ENCODE results near the gene SBF2. TPM values are rescaled to one million over a fixed set of nuclear protein-coding genes. Genes with fewer than 3 reads are reported as not detected.

The SBF2 gene
- total RNA-seq, 1 donor from 2014 or later = 30.7 TPM

DNA sequence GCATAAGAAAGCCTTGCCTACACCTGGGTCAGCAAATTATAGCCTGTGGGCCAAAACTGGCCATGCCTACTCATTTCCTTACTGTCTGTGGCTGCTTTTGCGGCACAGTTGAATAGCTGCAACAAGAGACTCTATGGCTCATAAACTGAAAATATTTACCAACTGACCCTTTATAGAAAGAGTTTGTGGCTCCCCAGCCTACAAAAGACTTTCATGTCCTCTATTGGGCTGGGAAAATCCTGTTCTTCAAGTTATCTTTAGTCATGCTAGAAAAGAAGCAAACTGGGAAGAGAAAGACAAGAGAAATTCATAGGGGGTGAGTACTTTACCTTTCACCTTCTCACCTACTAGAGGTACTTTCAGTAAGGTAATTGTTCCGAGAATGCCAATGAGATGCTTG, 455.1 kb downstream of the SBF2 start:
- H3K4me1 Mint-ChIP-seq (ENCODE audit: low read depth, unreplicated experiment) = no peaks in the 10 kb centered on the region
- no peaks in the 10 kb centered on the region for H3K9me3 Mint-ChIP-seq (ENCODE audit: unreplicated experiment)
- DNase-seq = no peak
- H3K27ac Mint-ChIP-seq (ENCODE audit: unreplicated experiment) = no peak overlapping the region
- H3K36me3 Mint-ChIP-seq (ENCODE audit: unreplicated experiment) = no peaks in the 10 kb centered on the region
- TF ChIP-seq, protein P1, sequence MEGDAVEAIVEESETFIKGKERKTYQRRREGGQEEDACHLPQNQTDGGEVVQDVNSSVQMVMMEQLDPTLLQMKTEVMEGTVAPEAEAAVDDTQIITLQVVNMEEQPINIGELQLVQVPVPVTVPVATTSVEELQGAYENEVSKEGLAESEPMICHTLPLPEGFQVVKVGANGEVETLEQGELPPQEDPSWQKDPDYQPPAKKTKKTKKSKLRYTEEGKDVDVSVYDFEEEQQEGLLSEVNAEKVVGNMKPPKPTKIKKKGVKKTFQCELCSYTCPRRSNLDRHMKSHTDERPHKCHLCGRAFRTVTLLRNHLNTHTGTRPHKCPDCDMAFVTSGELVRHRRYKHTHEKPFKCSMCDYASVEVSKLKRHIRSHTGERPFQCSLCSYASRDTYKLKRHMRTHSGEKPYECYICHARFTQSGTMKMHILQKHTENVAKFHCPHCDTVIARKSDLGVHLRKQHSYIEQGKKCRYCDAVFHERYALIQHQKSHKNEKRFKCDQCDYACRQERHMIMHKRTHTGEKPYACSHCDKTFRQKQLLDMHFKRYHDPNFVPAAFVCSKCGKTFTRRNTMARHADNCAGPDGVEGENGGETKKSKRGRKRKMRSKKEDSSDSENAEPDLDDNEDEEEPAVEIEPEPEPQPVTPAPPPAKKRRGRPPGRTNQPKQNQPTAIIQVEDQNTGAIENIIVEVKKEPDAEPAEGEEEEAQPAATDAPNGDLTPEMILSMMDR (IDR thresholded peaks at IDR 0.05; ENCODE audit: partially characterized antibody, unreplicated experiment) = no peak
- H3K27me3 Mint-ChIP-seq (ENCODE audit: unreplicated experiment) = no peaks in the 10 kb centered on the region
- H3K4me3 Mint-ChIP-seq (ENCODE audit: unreplicated experiment) = no peak overlapping the region

DNA sequence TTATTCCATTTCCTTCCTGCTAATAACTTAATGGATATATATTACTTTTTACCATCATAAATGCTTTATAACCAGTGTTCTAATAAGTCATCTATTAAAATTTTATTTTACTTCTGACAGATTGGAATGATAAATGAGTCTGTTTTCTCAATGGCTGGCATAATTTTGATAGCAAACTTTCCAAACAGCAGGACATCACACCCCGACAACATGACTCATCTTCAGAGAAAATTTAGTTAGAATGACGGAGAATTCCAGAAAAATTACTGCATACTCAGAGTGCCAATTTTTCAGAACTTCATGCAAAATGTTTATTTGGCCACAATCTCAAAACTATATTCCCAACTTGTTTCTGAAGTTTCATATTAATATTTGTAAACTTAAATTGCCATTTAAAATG, 455.8 kb downstream of the SBF2 start:
- H3K4me3 Mint-ChIP-seq (ENCODE audit: unreplicated experiment) = no peak overlapping the region
- TF ChIP-seq, protein P1 (IDR thresholded peaks at IDR 0.05; ENCODE audit: partially characterized antibody, unreplicated experiment) = no peak
- no peaks in the 10 kb centered on the region for H3K36me3 Mint-ChIP-seq (ENCODE audit: unreplicated experiment)
- H3K27me3 Mint-ChIP-seq (ENCODE audit: unreplicated experiment) = no peaks in the 10 kb centered on the region
- no peak overlapping the region for H3K27ac Mint-ChIP-seq (ENCODE audit: unreplicated experiment)
- H3K4me1 Mint-ChIP-seq (ENCODE audit: low read depth, unreplicated experiment) = no peaks in the 10 kb centered on the region
- H3K9me3 Mint-ChIP-seq (ENCODE audit: unreplicated experiment) = no peaks in the 10 kb centered on the region
- no peak for DNase-seq

DNA sequence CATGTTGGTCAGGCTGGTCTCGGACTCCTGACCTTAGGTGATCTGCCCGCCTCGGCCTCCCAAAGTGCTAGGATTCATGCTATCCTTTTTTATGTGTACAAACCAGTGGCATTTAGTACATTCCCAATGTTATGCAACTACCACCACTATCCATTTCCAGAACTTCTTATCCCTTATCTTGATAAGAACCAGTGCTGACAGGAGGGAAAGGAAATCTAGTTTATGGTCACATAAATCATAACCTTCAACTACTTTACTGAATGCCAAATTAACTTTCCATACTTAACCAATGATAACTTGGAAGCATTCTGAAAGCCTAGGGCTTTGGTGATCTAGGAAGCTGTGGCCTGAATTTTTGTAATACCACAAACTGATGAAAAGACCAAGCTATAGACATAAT, 459.7 kb downstream of the SBF2 start:
- no peaks in the 10 kb centered on the region for H3K9me3 Mint-ChIP-seq (ENCODE audit: unreplicated experiment)
- H3K27me3 Mint-ChIP-seq (ENCODE audit: unreplicated experiment) = no peaks in the 10 kb centered on the region
- no peak for DNase-seq
- no peaks in the 10 kb centered on the region for H3K36me3 Mint-ChIP-seq (ENCODE audit: unreplicated experiment)
- TF ChIP-seq, protein P1 (IDR thresholded peaks at IDR 0.05; ENCODE audit: partially characterized antibody, unreplicated experiment) = no peak
- no peak overlapping the region for H3K4me3 Mint-ChIP-seq (ENCODE audit: unreplicated experiment)
- no peaks in the 10 kb centered on the region for H3K4me1 Mint-ChIP-seq (ENCODE audit: low read depth, unreplicated experiment)
- no peak overlapping the region for H3K27ac Mint-ChIP-seq (ENCODE audit: unreplicated experiment)

DNA sequence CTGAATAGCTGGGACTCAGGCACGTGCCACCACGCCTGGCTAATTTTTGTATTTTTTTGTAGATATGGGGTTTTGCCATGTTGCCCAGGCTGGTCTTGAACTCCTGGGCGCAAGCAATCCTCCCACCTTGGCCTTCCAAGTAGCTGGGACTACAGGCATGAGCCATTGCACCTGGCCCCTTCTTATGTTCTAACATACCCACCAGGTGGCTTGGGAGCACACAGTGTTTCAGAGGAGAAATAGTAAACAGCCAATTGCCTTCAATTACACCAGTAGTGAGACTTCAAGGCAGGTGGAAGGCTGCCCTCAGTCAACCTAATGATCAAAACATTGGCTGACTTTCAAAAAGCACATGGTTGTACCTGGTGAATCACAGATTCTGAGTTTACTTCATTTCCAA, 462.9 kb downstream of the SBF2 start:
- Mint-ChIP-seq H3K9me3 (ENCODE audit: unreplicated experiment) (no peaks in the 10 kb centered on the region), H3K4me3 (ENCODE audit: unreplicated experiment) (no peak overlapping the region), H3K36me3 (ENCODE audit: unreplicated experiment) (no peaks in the 10 kb centered on the region), H3K27me3 (ENCODE audit: unreplicated experiment) (no peaks in the 10 kb centered on the region), H3K4me1 (ENCODE audit: low read depth, unreplicated experiment) (no peaks in the 10 kb centered on the region), H3K27ac (ENCODE audit: unreplicated experiment) (no peak overlapping the region)
- TF ChIP-seq, protein P1 (IDR thresholded peaks at IDR 0.05; ENCODE audit: partially characterized antibody, unreplicated experiment) = no peak
- no peak for DNase-seq

DNA sequence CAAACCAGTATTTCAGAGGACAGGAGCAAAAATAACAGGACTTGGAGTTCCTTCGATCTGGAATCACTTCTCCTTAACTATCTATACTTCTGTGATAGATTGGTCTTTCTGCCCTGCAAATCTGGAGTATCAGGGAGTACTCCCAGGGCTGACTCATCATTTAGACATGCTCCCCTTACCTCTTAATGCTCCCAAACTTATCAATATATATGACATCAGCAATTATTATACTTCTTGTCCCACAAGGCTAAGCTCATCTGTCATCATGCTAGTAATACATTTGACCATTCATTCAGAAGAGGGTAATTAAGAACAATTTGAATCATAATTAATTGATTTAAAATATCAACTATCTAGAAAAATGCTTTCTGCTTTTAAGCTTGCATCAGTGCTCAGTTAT, 466.3 kb downstream of the SBF2 start:
- Mint-ChIP-seq H3K9me3 (ENCODE audit: unreplicated experiment) (no peaks in the 10 kb centered on the region), H3K27ac (ENCODE audit: unreplicated experiment) (no peak overlapping the region), H3K4me3 (ENCODE audit: unreplicated experiment) (no peak overlapping the region), H3K36me3 (ENCODE audit: unreplicated experiment) (no peaks in the 10 kb centered on the region), H3K4me1 (ENCODE audit: low read depth, unreplicated experiment) (no peaks in the 10 kb centered on the region), H3K27me3 (ENCODE audit: unreplicated experiment) (no peaks in the 10 kb centered on the region)
- TF ChIP-seq, protein P1 (IDR thresholded peaks at IDR 0.05; ENCODE audit: partially characterized antibody, unreplicated experiment) = no peak
- DNase-seq = no peak

Data from glutamatergic neuron (in vitro differentiated cells).